Stomach (tissue), 4 donors: ENCODE data around the gene RPAP2.

Source experiments
- POLR2A ChIP-seq, 4 donors: fragments of 450-650 bp; IDR thresholded peaks; one replicate each; pipeline ENCODE4 v1.6.1; 2016; ENCODE audit warnings: antibody characterized with exemption in 4 of 4, control low read depth in 2 of 4, mild to moderate bottlenecking in 1 of 4, moderate library complexity in 1 of 4
- POLR2AphosphoS5 ChIP-seq, 3 donors: sonication (generic); formaldehyde crosslinking; IDR thresholded peaks; one replicate each; pipeline ENCODE4 v1.6.1; 2016; ENCODE audit warnings: antibody characterized with exemption in 3 of 3
- TF ChIP-seq, protein P1 (sequence below), 7 experiments: fragments of 450-650 bp in 4 of 7; fragments of 200-600 bp in 3 of 7; sonication (generic) in 3 of 7; IDR thresholded peaks; one replicate each; pipeline ENCODE4 v1.5.1; 2016 to 2019; ENCODE audit warnings: antibody characterized with exemption in 7 of 7, control low read depth in 2 of 7, mild to moderate bottlenecking in 1 of 7

DNA sequence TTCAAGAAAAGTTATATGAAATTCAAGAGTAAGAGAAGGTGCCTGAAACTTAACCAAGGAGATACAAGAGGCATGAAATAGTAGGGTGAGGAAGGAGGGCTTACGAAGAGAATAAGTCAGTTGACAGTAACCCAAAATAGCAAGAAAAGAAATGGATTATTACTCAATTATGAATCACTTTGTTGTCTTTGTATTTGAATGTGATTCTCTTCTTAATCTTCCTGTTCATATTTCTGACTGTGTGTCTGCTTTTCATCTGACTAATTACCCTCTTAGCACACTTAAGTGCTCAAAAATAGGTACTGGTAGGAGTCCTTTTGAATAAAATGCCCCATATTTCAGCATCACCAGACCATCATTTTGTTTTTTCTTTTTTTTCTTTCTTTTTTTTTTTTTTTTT lies 39.5 kb upstream of the RPAP2 start:
- TF ChIP-seq, protein P1, sequence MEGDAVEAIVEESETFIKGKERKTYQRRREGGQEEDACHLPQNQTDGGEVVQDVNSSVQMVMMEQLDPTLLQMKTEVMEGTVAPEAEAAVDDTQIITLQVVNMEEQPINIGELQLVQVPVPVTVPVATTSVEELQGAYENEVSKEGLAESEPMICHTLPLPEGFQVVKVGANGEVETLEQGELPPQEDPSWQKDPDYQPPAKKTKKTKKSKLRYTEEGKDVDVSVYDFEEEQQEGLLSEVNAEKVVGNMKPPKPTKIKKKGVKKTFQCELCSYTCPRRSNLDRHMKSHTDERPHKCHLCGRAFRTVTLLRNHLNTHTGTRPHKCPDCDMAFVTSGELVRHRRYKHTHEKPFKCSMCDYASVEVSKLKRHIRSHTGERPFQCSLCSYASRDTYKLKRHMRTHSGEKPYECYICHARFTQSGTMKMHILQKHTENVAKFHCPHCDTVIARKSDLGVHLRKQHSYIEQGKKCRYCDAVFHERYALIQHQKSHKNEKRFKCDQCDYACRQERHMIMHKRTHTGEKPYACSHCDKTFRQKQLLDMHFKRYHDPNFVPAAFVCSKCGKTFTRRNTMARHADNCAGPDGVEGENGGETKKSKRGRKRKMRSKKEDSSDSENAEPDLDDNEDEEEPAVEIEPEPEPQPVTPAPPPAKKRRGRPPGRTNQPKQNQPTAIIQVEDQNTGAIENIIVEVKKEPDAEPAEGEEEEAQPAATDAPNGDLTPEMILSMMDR (IDR thresholded peaks at IDR 0.05): no peak
- TF ChIP-seq POLR2A (IDR thresholded peaks at IDR 0.05) (no peak), POLR2AphosphoS5 (IDR thresholded peaks at IDR 0.05) (no peak)
